Kidney (tissue), 14 donors: ENCODE measurements around the gene DNAH2. TPM values are rescaled to one million over a fixed set of nuclear protein-coding genes. Genes with fewer than 3 reads are reported as not detected.

Source experiments
- DNase-seq, 5 donors: peaks; one replicate each; pipeline ENCODE4 v3.0.0-alpha.2; 2013 to 2020
- FAIRE-seq: peaks from 2 replicates; lab custom pipeline; 2012; peaks lifted over from hg19 to GRCh38; lab: Jason Lieb, UNC
- H3K27ac ChIP-seq, 2 donors: one replicate each; pipeline ENCODE4 v1.7.0; 2013; ENCODE audit warnings: low read depth in 2 of 2, low read length in 2 of 2, inconsistent platforms in 1 of 2
- H3K27me3 ChIP-seq: one replicate; pipeline ENCODE4 v1.7.1; 2013; ENCODE audit warnings: low read length, inconsistent platforms; ENCODE audit not compliant: control insufficient read depth, insufficient read depth
- H3K36me3 ChIP-seq, 3 donors: one replicate each; pipeline versions ENCODE4 v1.7.0 to v1.7.1; 2013; ENCODE audit warnings: low read length in 3 of 3, control low read depth in 1 of 3, inconsistent platforms in 1 of 3; ENCODE audit not compliant: insufficient read depth in 3 of 3, control insufficient read depth in 2 of 3
- H3K4me1 ChIP-seq, 3 donors: one replicate each; pipeline versions ENCODE4 v1.7.0 to v1.7.1; 2013; ENCODE audit warnings: low read length in 3 of 3, inconsistent platforms in 1 of 3, low read depth in 1 of 3; ENCODE audit not compliant: control insufficient read depth in 2 of 3, insufficient read depth in 2 of 3
- H3K4me3 ChIP-seq, 3 donors: one replicate each; pipeline versions ENCODE4 v1.7.0 to v1.8.1; 2013; ENCODE audit warnings: low read length in 3 of 3, control low read depth in 1 of 3, inconsistent platforms in 1 of 3
- H3K9ac ChIP-seq, 3 donors: one replicate each; pipeline versions ENCODE4 v1.7.0 to v1.7.1; 2013; ENCODE audit warnings: low read length in 3 of 3, control low read depth in 1 of 3, inconsistent platforms in 1 of 3
- H3K9me3 ChIP-seq, 3 donors: one replicate each; pipeline versions ENCODE4 v1.7.0 to v1.7.1; 2013; ENCODE audit warnings: low read length in 3 of 3, control low read depth in 1 of 3, inconsistent platforms in 1 of 3; ENCODE audit not compliant: control insufficient read depth in 2 of 3, insufficient read depth in 1 of 3
- intact Hi-C: fragments of 100-400 bp; cut with DNase I; formaldehyde crosslinking; loops from one replicate; pipeline ENCODE4 v1.11.1; 2022
- polyA plus RNA-seq: library from polyadenylated mRNA; stranded (reverse); fragments of 350-450 nt; fragmentation: Illumina TruSeq; extraction: RNeasy Lipid Tissue Mini Kit (QIAGEN cat#74804); gene quantifications from one replicate; pipeline ENCODE4 v1.2.3, GENCODE V29; 2014; ENCODE audit warnings: low read depth, low replicate concordance; ENCODE audit not compliant: insufficient read depth
- total RNA-seq: library from RNA; stranded (reverse); fragmentation: NEBNext Ultra II Directional; extraction: Animal tissue kit (Norgen Biotek cat#: 25700); gene quantifications from one replicate; pipeline ENCODE4 v1.2.1, GENCODE V29; 2021
- TF ChIP-seq, protein P1 (sequence below): IDR thresholded peaks from 3 replicates; pipeline ENCODE4 v1.5.1; 2012; ENCODE audit warnings: mild to moderate bottlenecking, moderate library complexity, borderline replicate concordance; ENCODE audit not compliant: insufficient read depth; ENCODE audit errors: extremely low read depth
- donor health status: control.
- donor health status: control.
- donor health status: control.
- donor health status: control.
- donor health status: control.
- donor health status: DM: yes; HTN: yes; CAD: no.
- donor health status: Normal renal cell carcinoma (clear cell type).

The DNAH2 gene
- total and polyA plus RNA-seq, 2 donors from 2014 or later = 0.17 to 0.66 TPM

DNA sequence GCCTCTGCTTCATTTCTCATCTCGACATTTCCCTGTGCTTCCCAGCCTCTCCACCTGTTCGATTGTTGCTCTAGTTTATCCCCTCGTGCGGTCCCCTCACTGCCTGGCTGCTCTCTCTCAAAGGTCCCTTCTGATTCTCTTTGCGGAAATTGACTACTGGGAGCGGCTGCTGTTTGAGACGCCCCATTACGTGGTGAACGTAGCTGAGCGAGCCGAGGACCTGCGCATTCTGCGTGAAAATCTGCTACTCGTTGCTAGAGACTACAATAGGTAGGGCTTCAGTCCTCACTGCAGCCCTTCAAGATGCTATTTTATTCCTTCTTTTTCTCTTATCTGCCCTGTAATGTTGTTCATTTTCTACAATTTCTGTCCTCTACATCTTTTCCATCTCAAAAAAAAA, 39.4 kb downstream of the DNAH2 start:
- DNase-seq = no peak
- Histone ChIP-seq H3K4me3 (no peak overlapping the region), H3K36me3 (no peaks in the 10 kb centered on the region), H3K4me1 (no peaks in the 10 kb centered on the region), H3K27me3 (no peaks in the 10 kb centered on the region), H3K9me3 (no peaks in the 10 kb centered on the region), H3K27ac (no peak overlapping the region), H3K9ac (no peak overlapping the region)
- intact Hi-C loops = no loop called here
- TF ChIP-seq, protein P1, sequence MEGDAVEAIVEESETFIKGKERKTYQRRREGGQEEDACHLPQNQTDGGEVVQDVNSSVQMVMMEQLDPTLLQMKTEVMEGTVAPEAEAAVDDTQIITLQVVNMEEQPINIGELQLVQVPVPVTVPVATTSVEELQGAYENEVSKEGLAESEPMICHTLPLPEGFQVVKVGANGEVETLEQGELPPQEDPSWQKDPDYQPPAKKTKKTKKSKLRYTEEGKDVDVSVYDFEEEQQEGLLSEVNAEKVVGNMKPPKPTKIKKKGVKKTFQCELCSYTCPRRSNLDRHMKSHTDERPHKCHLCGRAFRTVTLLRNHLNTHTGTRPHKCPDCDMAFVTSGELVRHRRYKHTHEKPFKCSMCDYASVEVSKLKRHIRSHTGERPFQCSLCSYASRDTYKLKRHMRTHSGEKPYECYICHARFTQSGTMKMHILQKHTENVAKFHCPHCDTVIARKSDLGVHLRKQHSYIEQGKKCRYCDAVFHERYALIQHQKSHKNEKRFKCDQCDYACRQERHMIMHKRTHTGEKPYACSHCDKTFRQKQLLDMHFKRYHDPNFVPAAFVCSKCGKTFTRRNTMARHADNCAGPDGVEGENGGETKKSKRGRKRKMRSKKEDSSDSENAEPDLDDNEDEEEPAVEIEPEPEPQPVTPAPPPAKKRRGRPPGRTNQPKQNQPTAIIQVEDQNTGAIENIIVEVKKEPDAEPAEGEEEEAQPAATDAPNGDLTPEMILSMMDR = no peak
- FAIRE-seq = no peak

DNA sequence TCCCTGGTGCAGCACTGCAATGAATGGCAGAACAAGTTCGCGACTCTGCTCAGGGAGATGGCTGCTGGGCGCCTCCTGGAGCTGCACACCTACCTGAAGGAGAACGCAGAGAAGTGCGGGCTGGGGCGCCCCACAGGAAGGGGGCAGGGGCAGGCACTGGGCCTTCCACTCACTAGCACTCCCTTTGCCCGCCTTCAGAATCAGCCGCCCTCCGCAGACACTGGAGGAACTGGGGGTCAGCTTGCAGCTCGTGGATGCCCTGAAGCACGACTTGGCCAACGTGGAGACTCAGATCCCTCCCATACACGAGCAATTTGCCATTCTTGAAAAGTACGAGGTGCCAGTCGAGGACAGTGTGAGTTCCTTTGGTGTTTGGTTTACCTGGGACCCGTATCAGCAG, 46.4 kb downstream of the DNAH2 start:
- intact Hi-C loops = no loop called here

DNA sequence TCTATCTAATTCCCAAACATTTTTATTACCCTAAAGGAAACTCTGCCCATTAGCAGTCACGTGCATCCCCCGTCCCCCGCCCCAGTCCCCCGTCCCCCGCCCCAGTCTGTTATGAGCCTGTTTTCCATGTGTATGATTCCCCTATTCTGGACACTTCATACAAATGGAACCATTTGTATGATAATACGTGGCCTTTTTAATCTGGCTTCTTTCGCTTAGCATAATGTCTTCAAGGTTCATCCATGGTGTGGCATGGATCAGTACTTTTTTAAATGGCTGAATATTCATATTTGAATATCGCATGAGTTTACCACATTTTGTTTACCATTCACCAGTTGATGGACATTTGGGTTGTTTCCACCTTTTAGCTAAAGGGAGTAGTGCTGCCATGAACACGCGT, 49.5 kb downstream of the DNAH2 start:
- Histone ChIP-seq H3K27ac (no peak overlapping the region), H3K9ac (no peak overlapping the region), H3K4me1 (no peaks in the 10 kb centered on the region), H3K4me3 (no peak overlapping the region), H3K9me3 (no peaks in the 10 kb centered on the region), H3K27me3 (no peaks in the 10 kb centered on the region), H3K36me3 (no peaks in the 10 kb centered on the region)
- TF ChIP-seq, protein P1 = no peak
- FAIRE-seq (no peak), DNase-seq (no peak)
- intact Hi-C loops = no loop called here

More for the DNA sequence above, 46.4 kb downstream of the DNAH2 start:
- no peak overlapping the region for H3K27ac ChIP-seq
- no peak overlapping the region for H3K9ac ChIP-seq
- H3K4me1 ChIP-seq = no peaks in the 10 kb centered on the region
- H3K27me3 ChIP-seq = no peaks in the 10 kb centered on the region
- no peak for FAIRE-seq
- no peaks in the 10 kb centered on the region for H3K36me3 ChIP-seq
- no peak overlapping the region for H3K4me3 ChIP-seq
- H3K9me3 ChIP-seq = no peaks in the 10 kb centered on the region
- no peak for DNase-seq
- TF ChIP-seq, protein P1 = no peak

DNA sequence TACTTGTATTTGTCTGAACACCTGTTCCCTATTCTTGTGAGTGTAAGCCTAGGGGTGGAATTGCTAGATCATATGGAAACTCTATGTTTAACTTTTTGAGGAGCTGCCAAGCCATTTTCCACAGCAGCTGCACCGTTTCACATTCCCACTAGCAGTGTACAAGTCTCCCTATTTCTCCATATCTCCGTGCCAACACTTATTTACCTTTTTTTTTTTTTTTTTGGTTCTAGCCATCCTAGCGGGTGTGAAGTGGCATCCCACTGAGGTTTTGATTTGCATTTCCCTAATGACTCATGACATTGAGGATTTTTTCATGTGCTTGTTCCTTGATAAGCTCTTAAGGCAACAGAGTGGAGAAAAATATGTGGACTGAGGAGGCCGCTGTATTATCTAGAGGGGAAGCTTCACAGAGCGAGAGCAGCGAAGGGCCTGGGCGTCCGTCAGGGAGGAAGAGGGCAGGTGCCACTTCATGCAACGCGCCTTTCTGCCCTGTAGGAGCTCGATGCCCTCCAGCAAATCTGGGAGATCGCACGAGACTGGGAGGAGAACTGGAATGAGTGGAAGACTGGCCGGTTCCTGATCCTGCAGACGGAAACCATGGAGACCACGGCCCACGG, 50.0 kb downstream of the DNAH2 start:
- no peak for FAIRE-seq
- H3K4me3 ChIP-seq = no peak overlapping the region
- intact Hi-C loops = no loop called here
- H3K4me1 ChIP-seq = no peaks in the 10 kb centered on the region
- H3K27ac ChIP-seq = no peak overlapping the region
- H3K36me3 ChIP-seq = no peaks in the 10 kb centered on the region
- H3K27me3 ChIP-seq = no peaks in the 10 kb centered on the region
- H3K9ac ChIP-seq = no peak overlapping the region
- TF ChIP-seq, protein P1 = no peak
- peak in 2 of 5 donors; percentile 49 to 57 for DNase-seq
- H3K9me3 ChIP-seq = no peaks in the 10 kb centered on the region
